NCI-H2171 (cell line): ENCODE measurements around the gene RIMS3.
"Not testable (repeated sequence)": the region's sequence is repeated elsewhere in the genome, so short reads cannot be mapped to it uniquely, and the experiment has no call there.

ENCODE experiments used
- DNase-seq: peaks from one replicate; lab custom pipeline; 2025; lab: John Stamatoyannopoulos, UW

The RIMS3 gene

GRCh38 chr1:40665335-40666171 lies at the start of gene RIMS3:
Gene RIMS3, minus strand, starts transcription at chr1:40665682. Its CDS starts 23,757 bp downstream, at chr1:40641925.
- DNase-seq: peak; percentile 74

DNA sequence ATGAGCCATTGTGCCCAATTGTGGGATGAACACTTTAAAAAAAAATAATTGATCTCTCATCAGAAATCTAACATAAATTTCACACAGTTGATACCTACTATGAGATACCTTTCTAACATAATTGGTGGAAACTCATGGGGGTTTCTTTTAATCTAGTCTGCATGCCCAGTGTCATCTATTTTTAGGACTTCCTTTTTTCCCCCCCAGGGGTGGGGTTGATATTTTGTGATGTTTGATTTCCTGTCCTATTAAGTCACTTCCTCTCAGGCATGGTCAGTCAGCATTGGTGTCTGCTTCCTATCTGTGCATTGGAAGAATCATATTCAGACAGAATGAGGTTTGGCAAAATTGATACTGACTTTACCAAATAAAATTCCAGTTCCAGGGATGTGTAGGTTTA lies 47.5 kb upstream of the RIMS3 start:
- no peak for DNase-seq

- no peak for DNase-seq
These were observed 47.0 kb upstream of the RIMS3 start for GRCh38 chr1:40712405-40712944.

DNA sequence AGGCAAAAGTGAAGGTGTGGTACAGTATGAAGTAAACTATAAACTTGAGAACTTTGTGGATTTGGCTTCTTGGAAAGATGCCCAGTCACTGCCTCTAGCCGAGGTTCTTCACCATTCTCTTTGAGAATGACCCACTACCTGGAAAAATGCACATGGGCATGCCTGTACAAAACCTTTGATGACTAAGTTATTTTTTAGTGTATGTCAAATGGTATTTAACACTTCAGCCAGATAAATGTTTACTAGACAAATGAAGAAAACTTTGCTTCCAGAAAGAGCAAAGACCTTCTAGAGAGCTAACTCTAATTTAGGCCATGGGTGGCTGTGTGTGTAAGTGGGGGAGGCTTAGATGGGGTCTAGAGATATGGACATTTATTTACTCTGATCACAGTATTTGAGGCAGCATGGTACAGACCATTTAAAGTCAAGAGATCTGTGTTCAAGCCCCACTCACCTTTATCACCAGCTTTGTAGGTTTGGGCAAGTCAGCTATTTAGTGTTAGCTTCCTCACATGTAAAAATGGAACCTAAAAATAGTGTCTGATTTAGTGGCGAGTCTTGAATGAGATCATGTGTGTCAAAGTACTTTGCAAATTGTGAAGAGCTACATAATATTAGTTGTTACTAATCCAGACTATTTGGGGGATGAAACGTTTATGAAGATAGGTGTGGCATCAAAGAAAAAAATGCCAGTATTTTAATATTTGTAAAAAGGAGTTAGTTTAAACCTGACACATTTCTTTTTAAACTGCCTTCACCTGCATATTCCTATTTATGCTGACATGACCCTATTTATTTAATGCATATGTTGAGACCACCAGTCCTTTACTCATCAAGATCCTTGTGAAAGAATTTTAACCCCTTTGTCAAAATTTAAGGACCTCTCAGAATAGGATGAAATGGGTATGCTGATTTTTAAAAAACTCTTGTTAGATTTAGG lies 46.3 kb upstream of the RIMS3 start:
- no peak for DNase-seq

GRCh38 chr1:40710581-40711315 lies 45.3 kb upstream of the RIMS3 start:
- no peak for DNase-seq

DNA sequence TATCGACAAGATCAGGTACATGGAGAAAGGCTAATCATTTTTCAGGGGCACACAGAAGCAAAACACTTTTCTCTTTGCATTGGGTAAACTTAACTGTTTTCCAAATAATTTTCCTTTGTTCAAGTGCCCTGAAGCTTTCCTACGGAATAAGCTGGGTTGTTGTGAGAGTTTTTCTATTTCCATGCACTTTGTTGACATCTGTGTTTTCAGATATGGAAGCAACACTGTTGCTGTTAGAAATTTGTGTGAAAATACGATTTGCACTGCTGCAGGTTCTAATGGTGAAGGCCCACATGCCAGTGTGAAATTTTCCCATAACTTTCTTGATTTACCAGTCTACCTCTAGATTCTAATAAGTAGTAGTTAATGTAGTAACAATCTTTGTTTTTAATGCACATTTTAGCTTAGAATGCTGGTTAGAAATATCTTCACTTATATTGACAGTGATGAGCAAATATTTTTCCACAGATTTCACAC lies 44.4 kb upstream of the RIMS3 start:
- DNase-seq: no peak

- DNase-seq: peak; percentile 86
These were observed 43.8 kb upstream of the RIMS3 start for GRCh38 chr1:40709100-40709801.

- DNase-seq: peak; percentile 71
These were observed 43.2 kb upstream of the RIMS3 start for GRCh38 chr1:40708750-40709099.

DNA sequence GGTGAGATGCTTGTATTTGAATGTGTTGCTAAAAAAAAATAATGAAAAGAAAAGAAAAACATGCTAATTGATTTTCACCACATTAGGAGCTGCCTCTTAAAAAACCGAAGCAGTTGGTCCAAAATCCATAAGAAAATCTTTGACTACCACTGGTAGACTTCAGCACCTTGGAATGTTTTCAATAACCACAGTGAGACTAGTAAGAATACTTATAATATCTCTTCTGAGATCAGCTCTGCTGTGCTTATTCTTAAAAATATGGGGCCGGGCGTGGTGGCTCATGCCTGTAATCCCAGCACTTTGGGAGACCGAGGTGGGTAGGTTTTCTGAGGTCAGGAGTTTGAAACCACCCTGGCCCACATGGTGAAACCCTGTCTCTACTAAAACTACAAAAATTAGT lies 41.1 kb upstream of the RIMS3 start:
- DNase-seq: no peak

DNA sequence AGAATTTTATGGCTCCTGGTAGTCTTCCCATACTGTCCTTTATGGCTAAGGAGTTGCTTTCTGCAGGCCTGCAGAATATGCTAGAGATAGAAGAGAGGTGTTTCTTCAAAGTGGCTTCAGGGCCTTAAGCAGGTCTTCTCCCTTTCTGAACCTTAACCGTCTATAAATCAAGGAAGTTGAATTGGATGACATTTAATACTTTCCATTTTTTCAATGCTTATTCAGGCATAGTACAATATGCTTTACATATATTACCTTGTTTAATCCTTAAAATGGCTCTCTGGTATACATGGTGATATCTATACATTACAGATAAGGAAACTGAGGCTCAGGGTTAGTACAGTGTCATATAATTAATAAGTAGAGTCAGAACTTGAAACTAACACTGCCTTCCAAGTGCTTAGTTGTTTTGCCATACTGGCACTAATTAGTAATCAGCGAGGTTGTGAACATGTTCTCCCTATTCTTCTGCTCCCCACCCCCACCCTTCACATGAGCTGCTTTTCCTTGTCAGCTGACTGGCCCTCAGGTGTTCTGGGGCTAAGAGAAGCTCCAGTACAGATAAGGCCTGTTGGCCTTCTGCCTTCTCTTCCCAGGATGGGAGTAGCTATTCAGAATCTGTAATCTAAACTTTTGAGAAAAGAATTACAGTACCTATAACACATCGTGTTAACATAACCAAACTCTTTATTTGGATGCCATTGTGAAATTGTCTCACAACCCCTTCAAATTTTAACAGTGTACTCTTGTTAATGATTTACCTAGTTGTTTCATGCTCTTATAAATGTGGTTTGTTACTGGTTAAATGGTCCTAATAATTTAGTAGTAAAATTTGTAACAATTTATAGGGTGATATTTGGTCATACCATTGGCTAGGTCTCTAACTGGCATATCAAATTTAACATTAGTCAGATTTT lies 39.6 kb upstream of the RIMS3 start:
- peak; percentile 23 for DNase-seq

GRCh38 chr1:40703316-40703715 lies 37.8 kb upstream of the RIMS3 start:
- no peak for DNase-seq

DNA sequence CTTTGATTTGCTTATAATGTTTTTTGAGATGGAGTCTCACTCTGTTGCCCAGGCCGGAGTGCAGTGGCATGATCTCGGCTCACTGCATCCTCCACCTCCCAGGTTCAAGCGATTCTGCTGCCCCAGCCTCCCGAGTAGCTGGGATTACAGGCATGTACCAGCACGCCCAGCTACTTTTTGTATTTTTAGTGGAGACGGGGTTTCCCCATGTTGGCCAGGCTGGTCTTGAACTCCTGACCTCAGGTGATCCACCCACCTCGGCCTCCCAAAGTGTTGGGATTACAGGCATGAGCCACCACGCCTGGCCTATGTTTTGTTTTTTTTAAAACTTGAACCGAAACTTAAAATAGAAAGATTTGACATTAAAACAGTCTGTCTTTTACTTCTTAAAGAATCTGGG lies 37.3 kb upstream of the RIMS3 start:
- not testable (repeated sequence) for DNase-seq

DNA sequence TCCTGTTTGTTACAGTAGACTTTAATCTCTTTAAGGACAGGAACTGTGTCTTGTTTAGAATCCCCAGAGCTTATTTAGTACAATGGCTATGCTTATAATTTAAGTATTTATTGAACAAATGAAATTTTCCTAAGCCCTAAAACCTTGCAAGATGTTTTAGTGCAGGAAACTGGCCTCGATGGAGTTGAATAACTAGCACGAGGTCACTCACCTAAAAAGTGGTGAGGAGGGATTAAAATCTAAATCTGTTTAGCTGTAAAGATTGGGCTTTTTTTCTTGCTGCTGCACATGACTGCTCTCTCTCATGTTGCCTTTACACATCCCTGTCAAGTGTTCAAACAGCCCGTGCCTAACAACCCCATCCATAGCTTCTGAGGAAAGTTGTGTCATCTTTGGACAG lies 36.2 kb upstream of the RIMS3 start:
- DNase-seq: no peak

GRCh38 chr1:40699787-40700186 lies 34.3 kb upstream of the RIMS3 start:
- no peak for DNase-seq

GRCh38 chr1:40697436-40697835 lies 32.0 kb upstream of the RIMS3 start:
- no peak for DNase-seq

GRCh38 chr1:40696294-40696693 lies 30.8 kb upstream of the RIMS3 start:
- DNase-seq: no peak

GRCh38 chr1:40694353-40694874 lies 28.9 kb upstream of the RIMS3 start:
- no peak for DNase-seq

DNA sequence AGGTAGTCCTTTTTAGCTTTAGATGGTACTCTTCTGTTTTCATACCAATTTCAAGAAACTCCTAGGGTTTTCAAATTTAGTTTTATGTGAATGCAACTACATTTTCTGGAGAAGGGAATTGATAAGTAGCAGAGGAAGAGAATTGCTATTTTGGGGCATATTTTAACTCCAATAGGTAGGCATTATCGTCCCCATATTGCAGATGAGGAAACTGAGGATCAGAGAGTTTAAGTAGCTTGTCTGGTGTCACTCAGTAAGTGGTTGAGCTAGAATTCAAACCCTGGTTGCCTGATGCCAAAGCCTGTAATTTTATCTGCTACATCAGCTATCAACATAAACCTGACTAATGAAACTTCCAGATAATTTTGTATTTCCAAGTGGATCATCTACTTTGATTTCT lies 27.9 kb upstream of the RIMS3 start:
- no peak for DNase-seq

DNA sequence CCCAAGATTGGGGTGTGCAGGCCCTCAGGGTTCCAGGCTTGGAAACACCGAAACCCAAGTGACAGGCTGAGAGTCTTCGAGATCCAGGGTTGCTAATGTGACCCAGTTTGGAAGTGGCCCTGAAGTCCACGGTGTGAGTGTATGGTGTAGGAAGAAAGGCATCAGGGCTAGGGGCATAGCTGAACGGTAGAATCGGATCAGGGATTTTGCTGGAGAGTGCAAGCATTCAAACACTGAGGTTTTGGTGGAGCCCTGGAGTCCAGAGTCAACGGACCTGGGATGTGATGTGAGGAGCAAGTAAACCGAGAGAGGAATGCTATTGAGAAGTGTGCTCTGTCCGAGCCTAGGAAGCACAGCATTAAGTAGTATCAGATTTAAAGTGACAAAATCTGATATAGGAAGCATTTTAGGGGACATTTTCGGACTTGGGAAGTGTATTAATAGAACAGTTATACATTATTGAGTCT lies 27.0 kb upstream of the RIMS3 start:
- no peak for DNase-seq
